ENCODE results near the gene FOXL1. TPM values are rescaled to one million over a fixed set of nuclear protein-coding genes. Genes with fewer than 3 reads are reported as not detected.

The FOXL1 gene
- total RNA-seq, 4 donors from 2014 or later = under 0.01 to 3.2 (median 0.76) TPM; not detected in 1

DNA sequence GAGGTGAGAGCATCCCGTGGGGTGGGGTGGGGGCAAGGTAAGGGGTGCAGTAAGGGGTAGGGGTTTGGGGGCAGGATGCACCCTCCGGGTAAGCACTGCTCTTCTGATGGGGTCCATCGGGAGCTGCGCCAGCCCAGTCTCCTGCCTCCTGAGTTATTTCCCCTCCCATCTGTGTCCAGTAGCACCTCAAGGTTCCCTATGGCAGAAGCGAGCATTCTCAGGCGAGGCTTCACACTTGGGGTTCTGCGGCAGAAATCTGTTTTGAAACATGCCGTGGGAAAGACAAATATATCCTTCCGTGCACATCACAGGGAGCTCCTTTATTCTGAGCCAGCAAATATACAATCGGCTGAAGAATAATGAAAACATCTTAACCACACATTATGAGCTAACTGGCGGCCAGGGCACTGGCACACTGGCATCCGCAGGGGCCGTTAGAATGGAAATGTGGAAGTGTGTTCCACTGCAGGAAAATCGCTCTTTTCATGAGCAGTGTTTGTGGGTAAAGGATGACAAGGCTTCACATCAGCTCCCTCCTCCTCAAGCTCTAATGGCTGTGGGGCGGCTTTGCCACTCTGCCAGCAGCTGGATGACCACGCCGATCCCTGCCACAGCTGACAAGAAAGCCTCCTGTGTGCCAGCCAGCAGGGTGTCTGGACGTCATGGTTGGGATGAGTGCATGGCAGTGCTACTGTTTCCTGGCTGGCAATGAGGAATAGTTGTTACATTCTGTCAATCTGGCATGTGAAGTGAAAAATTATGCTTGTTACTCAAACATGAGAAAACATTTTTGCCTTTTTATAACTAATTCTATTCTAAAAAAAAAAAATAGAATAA, 43.4 kb upstream of the FOXL1 start:
- Histone ChIP-seq H3K4me1 (no peaks in the 10 kb centered on the region), H3K27me3 (no peaks in the 10 kb centered on the region), H3K36me3 (no peaks in the 10 kb centered on the region), H3K27ac (no peak overlapping the region), H3K4me3 (no peak overlapping the region), H3K9me3 (no peaks in the 10 kb centered on the region)
- TF ChIP-seq, protein P1, sequence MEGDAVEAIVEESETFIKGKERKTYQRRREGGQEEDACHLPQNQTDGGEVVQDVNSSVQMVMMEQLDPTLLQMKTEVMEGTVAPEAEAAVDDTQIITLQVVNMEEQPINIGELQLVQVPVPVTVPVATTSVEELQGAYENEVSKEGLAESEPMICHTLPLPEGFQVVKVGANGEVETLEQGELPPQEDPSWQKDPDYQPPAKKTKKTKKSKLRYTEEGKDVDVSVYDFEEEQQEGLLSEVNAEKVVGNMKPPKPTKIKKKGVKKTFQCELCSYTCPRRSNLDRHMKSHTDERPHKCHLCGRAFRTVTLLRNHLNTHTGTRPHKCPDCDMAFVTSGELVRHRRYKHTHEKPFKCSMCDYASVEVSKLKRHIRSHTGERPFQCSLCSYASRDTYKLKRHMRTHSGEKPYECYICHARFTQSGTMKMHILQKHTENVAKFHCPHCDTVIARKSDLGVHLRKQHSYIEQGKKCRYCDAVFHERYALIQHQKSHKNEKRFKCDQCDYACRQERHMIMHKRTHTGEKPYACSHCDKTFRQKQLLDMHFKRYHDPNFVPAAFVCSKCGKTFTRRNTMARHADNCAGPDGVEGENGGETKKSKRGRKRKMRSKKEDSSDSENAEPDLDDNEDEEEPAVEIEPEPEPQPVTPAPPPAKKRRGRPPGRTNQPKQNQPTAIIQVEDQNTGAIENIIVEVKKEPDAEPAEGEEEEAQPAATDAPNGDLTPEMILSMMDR (IDR thresholded peaks at IDR 0.05) = no peak
- TF ChIP-seq POLR2A (IDR thresholded peaks at IDR 0.05) = no peak
- intact Hi-C loops (cut with DNase I; ENCODE audit: low total_unique reads) = no loop called here
- DNase-seq = no peak

DNA sequence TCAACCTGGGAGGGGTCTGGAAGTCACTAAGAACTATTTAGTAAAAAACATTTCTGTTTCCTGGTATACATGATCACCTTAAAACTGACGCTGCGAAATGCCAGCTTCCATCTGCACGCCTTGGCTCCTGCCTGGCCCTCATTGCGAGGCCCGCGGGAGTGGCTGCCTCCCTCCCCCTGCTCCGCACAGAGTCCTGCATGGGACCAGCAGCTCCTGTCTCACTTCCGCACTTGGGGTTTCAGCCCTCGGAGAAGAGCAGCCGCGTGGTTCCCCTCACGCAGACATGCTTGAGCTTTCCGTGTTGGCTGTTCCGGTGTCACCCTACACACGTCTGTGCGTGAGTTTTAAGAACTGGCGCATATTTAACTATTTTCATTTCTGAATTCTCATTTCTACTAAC, 41.7 kb upstream of the FOXL1 start:
- intact Hi-C loops (cut with DNase I; ENCODE audit: low total_unique reads) = no loop called here
- Histone ChIP-seq H3K27ac (no peak overlapping the region), H3K4me3 (no peak overlapping the region), H3K4me1 (no peaks in the 10 kb centered on the region), H3K27me3 (no peaks in the 10 kb centered on the region), H3K36me3 (no peaks in the 10 kb centered on the region), H3K9me3 (no peaks in the 10 kb centered on the region)
- no peak for TF ChIP-seq POLR2A (IDR thresholded peaks at IDR 0.05)
- TF ChIP-seq, protein P1 (IDR thresholded peaks at IDR 0.05) = no peak
- DNase-seq = no peak

DNA sequence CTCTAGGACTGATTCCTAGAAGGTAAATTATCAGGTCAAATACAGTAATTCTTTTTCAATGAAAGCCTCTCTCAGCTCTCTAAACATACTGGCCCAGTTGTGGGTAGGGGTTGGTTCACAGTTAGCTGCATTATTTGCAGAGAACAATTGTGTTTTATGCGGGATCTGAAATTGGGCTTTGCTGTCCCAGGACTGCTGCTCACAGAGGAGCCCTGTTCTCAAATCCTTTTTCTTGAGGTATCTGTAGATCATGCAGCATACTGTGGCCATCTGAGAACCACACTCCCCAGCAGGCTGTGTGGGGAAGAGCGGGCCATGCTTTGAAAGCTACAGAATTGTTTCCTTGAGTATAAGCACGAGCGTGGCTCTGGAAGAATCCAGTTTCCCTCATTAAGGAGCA, 40.9 kb upstream of the FOXL1 start:
- Histone ChIP-seq H3K4me3 (no peak overlapping the region), H3K36me3 (no peaks in the 10 kb centered on the region), H3K9me3 (no peaks in the 10 kb centered on the region), H3K4me1 (no peaks in the 10 kb centered on the region), H3K27ac (no peak overlapping the region), H3K27me3 (no peaks in the 10 kb centered on the region)
- no peak for DNase-seq
- TF ChIP-seq, protein P1 (IDR thresholded peaks at IDR 0.05) = no peak
- TF ChIP-seq POLR2A (IDR thresholded peaks at IDR 0.05) = no peak
- intact Hi-C loops (cut with DNase I; ENCODE audit: low total_unique reads) = no loop called here

DNA sequence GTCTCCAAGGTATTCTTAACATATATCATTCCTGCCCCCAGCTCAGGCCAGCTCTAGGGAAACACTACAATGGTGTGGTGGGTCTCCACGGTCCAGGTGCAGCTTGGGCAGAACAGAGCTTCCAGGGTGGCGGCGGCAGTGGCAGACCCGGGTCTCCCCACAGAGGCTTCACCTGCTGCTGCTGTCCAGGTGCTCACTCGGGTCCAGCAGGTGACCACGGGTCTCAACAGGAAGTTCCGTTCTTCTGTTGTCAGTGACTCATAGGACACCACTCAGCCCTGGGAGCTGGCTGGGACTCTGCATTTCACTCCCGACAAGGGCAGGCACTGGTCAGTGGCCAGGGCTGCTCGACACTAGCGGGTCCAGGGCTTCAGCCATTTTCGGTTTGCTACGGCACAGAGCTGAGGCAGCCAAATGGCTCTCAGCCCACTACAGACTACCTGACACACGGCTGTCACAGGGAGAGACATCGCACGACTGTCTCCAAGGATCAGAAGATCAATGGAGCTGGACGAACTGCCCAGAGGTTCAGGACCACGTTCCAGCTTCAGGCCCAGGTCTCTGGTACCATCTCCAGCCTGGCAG, 40.1 kb upstream of the FOXL1 start:
- intact Hi-C loops (cut with DNase I; ENCODE audit: low total_unique reads) = no loop called here
- H3K4me3 ChIP-seq = no peak overlapping the region
- H3K4me1 ChIP-seq = no peaks in the 10 kb centered on the region
- H3K27ac ChIP-seq = no peak overlapping the region
- H3K27me3 ChIP-seq = no peaks in the 10 kb centered on the region
- H3K36me3 ChIP-seq = no peaks in the 10 kb centered on the region
- no peak for DNase-seq
- no peaks in the 10 kb centered on the region for H3K9me3 ChIP-seq
- no peak for TF ChIP-seq POLR2A (IDR thresholded peaks at IDR 0.05)
- TF ChIP-seq, protein P1 (IDR thresholded peaks at IDR 0.05) = no peak

DNA sequence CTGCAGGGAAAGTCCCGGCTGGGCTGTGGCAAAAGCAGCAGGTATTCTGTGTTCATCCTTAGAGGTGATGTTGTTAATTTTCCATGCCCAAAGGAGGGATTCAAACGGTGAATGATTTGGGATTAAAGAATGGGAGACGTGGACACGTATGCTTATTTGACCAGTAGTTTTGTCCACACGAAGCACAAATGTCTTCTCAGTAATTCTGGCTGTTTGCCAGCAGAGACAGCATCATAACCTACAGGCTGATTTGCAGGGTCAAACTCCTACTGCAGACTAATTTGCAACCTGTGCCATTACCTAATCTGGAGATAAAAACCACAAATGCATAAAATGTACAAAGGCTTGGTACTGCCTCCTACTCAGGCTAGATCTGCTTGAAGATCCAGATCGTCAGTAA, 37.5 kb upstream of the FOXL1 start:
- Histone ChIP-seq H3K36me3 (no peaks in the 10 kb centered on the region), H3K27me3 (no peaks in the 10 kb centered on the region), H3K4me3 (no peak overlapping the region), H3K4me1 (no peaks in the 10 kb centered on the region), H3K9me3 (no peaks in the 10 kb centered on the region), H3K27ac (no peak overlapping the region)
- TF ChIP-seq, protein P1 (IDR thresholded peaks at IDR 0.05) = no peak
- intact Hi-C loops (cut with DNase I; ENCODE audit: low total_unique reads) = no loop called here
- DNase-seq = no peak

All from uterus (tissue), 4 donors.